ENCODE measurements around the gene KCTD10.

DNA sequence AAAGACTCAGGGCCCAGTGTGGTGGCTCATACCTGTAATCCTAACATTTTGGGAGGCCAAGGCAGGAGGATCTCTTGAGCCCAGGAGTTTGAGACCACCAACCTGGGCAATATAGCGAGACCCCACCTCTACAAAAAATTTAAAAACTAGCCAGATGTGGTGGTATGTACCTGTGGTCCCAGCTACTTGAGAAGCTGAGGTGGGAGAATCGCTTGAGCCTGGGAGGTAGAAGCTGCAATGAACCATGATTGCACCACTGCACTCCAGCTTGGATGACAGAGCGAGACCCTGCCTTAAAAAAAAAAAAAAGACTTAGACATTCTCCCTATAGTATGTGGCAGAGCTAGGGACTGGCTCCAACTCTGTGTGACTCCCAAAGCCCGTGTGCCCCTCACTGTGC is 3.3 kb upstream of the KCTD10 start:
- TF ChIP-seq POLR2AphosphoS5 (IDR thresholded peaks at IDR 0.05; ENCODE audit: low read depth, low read length) = no peak
- TF ChIP-seq POLR2A (IDR thresholded peaks at IDR 0.05; ENCODE audit: low read depth, low read length) = no peak
